Hindlimb muscle (tissue), 1 donor: ENCODE measurements around the gene C15orf39. TPM values are rescaled to one million over a fixed set of nuclear protein-coding genes. Genes with fewer than 3 reads are reported as not detected.

Experiments
- DNase-seq: peaks from one replicate; pipeline ENCODE4 v3.0.0-alpha.2; 2013
- polyA plus RNA-seq: library from polyadenylated mRNA; unstranded; fragments of 120-200 nt; gene quantifications from one replicate; pipeline ENCODE4 v1.2.1, GENCODE V29; 2013; ENCODE audit not compliant: insufficient read length

Gene C15orf39
- polyA plus RNA-seq, 1 donor, result 9.7 TPM

- no peak for DNase-seq
These were observed 4.5 kb upstream of the C15orf39 start for GRCh38 chr15:75197062-75197630.

GRCh38 chr15:75198560-75199356 is 2.9 kb upstream of the C15orf39 start:
- DNase-seq, result no peak

DNA sequence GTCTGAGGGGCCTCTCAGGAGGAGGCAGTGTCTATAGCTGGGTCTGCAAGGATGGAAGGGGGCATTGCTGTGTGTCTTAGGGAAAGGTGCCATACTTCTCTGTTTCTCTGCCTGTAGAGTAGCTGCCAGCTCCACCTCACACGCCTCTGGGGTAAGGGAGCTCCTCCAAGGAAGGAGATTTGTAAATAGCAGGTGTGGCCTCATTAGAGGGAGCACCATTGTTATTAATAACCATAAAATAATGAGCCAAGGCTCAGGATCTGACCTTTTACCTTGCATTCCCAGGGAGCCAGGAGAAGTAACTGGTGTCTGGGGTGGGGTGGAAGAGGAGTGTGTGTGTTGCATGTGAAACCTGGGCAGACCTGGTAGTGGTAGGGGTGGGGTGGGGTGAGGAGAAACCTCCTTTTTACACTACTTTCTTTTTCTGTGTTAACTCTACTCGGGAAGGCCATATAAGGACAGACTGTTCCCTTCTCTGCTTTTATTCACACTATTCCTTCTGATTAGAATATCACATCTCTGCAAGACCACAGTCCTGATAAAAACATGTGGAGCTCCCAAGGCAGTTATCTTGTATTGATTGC is 2.2 kb upstream of the C15orf39 start:
- no peak for DNase-seq

- no peak for DNase-seq
These were observed 1.3 kb upstream of the C15orf39 start for GRCh38 chr15:75200391-75200764.

- DNase-seq, result no peak
These were observed 692 bp upstream of the C15orf39 start for GRCh38 chr15:75200765-75201615.

DNA sequence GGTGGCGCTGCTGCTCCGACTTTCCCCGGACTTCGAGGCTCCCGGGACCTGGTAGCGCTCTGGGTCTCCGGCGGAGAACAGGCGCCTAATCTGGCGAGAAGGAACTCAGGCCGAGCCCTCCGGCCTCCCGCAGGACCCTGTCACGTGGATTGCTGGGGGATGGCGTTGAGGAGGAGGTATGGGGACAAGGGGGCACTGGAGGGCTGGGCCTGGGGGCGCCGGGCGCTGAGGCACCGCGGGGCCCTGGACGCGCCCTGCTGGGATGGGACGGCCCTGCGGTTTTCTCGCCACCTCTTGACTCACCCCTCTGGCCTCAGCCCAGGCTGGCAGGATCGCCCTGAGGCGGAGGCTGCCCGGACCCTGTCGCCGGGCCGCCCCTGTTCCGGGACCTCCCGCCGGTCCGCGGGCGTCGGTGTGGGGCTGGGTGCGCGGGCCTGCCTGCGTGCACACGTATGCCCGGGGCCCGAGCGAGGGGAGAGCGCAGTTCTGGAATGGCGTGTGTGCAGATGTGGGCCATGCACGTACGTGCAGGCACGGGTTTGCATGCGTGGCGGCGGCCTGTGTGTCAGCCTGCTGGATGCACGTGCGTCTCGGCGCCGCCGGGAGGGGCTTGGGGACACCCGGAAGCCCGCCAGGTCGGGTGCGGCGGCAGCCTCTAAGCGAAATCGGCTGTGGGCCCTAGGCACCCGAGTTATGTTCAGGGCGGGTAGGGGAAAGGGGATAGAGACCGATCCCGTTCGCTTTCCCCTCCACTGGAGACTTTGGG is 752 bp downstream of the C15orf39 start:
- DNase-seq, result peak; percentile 83

- no peak for DNase-seq
These were observed 1.6 kb downstream of the C15orf39 start for GRCh38 chr15:75203017-75203907.

- no peak for DNase-seq
These were observed 2.2 kb downstream of the C15orf39 start for GRCh38 chr15:75203908-75204263.

- DNase-seq, result peak; percentile 90
These were observed 2.8 kb downstream of the C15orf39 start for GRCh38 chr15:75204340-75205063.

GRCh38 chr15:75205064-75205395 is 3.3 kb downstream of the C15orf39 start:
- DNase-seq, result no peak

DNA sequence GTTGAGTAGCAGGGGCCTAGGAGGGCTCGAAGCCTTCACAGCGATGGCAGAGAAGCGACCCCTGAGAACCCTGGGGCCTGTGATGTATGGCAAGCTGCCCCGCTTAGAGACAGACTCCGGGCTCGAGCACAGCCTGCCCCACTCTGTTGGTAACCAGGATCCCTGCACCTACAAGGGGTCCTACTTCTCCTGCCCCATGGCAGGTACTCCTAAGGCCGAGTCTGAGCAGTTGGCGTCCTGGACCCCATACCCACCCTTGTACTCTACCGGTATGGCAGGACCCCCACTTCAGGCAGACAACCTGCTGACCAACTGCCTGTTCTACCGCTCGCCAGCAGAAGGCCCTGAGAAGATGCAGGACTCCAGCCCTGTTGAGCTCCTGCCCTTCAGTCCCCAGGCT is 4.3 kb downstream of the C15orf39 start:
- DNase-seq, result no peak

GRCh38 chr15:75206803-75207617 is 5.3 kb downstream of the C15orf39 start:
- no peak for DNase-seq

DNA sequence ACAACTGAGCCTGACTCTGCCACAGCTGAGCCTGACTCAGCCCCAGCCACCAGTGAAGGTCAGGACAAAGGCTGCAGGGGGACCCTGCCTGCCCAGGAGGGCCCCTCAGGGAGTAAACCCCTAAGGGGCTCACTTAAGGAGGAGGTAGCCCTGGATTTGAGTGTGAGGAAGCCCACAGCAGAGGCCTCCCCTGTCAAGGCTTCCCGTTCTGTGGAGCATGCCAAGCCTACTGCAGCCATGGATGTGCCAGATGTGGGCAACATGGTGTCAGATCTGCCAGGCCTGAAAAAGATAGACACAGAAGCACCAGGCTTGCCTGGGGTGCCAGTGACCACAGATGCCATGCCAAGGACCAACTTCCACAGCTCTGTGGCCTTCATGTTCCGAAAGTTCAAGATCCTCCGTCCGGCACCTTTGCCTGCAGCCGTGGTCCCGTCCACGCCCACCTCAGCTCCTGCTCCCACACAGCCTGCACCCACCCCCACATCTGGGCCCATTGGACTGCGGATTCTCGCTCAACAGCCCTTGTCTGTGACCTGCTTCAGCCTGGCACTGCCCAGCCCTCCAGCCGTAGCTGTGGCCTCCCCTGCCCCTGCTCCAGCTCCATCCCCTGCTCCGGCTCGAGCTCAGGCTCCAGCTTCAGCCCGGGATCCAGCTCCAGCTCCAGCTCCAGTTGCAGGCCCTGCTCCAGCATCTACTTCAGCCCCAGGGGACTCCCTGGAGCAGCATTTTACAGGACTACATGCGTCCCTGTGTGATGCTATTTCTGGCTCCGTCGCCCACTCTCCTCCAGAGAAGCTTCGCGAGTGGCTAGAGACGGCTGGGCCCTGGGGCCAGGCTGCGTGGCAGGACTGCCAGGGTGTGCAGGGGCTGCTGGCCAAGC is 6.2 kb downstream of the C15orf39 start:
- no peak for DNase-seq

DNA sequence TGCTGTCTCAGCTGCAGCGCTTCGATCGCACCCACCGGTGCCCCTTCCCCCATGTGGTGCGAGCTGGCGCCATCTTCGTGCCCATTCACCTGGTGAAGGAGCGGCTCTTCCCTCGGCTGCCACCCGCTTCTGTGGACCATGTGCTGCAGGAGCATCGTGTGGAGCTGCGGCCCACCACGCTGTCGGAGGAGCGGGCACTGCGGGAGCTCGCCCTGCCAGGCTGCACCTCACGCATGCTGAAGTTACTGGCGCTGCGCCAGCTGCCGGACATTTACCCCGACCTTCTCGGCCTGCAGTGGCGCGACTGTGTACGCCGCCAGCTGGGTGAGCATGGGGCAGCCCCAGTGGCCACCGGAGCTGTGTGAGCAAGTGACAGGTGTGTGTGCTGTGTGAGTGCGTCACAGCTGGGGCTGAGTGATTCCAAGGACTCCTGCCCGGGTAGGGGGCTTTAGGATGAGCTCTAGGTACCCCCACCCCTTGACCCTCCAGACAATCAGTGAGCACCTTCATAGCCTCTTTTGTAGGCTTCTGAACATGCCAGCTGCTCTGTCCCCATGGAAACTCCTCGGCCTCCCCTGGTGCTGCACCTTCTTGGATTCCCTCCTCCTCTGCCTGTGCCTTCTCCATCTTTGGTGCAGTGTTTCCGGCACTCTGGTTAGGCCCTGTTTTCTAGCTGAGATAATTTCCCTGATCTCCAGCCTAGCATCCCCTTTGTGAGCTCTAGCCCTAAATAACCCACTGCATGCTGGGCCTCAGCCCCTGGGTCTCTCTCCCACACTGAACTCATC is 7.0 kb downstream of the C15orf39 start:
- DNase-seq, result no peak

- DNase-seq, result no peak
These were observed 7.6 kb downstream of the C15orf39 start for GRCh38 chr15:75209289-75209676.

GRCh38 chr15:75210811-75211230 is 9.1 kb downstream of the C15orf39 start:
- DNase-seq, result no peak

GRCh38 chr15:75211436-75212199 is 9.9 kb downstream of the C15orf39 start:
- DNase-seq, result no peak
